Measurements from ENCODE around the gene LMO7.

The LMO7 gene

DNA sequence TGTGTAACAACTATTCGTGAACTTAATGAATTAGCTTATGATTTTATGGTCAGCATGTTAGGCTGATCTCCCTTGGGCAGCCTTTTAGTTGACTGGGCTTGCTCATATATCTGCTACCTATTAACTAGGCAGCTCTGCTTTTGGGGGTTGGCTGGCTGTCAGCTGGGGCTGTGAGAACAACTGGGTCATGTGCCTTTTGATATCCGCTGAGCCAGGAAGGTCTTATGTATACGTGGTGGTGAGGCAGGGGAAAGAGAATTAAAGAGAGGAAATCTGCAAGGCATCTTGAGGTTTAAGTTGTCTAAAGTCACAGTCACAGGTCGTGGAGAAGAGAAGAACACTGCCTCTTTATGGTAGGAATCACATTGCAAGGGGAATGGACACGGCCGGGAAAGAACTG, 206.9 kb downstream of the LMO7 start:
- H3K4me3 ChIP-seq (ENCODE audit: insufficient read depth, low read depth, low read length) = no peak overlapping the region
- H3K27me3 ChIP-seq (ENCODE audit: control insufficient read depth, insufficient read depth, low read length, poor library complexity, severe bottlenecking) = no peaks in the 10 kb centered on the region
- no peak overlapping the region for H3K27ac ChIP-seq (ENCODE audit: insufficient read depth, low read depth, low read length, poor library complexity, severe bottlenecking)
- 95 to 98% methylated on average over 4 to 6 of the region's 6 CpGs for WGBS, 2 experiments
- no peaks in the 10 kb centered on the region for H3K9me3 ChIP-seq (ENCODE audit: control insufficient read depth, low read length)
- H3K36me3 ChIP-seq (ENCODE audit: control insufficient read depth, insufficient read depth, low read length) = no peaks in the 10 kb centered on the region
- H3K4me1 ChIP-seq (ENCODE audit: control insufficient read depth, insufficient read depth, low read length) = no peaks in the 10 kb centered on the region

DNA sequence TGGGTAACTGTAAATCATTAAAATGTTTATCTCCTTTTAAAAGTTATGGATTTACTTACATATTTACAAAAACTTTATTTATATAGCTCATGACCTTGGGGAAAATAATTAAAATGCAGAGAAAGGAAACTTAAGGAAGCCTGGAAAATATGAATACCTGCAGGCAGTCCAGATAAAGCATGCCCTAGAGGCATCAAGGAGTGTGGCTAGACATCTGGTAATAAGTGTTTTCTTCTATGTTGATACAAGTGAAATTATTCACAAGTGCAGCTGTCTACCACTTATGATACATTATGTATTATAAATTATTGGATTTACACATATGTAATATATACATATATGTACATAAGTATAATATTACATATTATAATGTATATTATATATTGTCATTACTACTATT, 207.9 kb downstream of the LMO7 start:
- H3K36me3 ChIP-seq (ENCODE audit: control insufficient read depth, insufficient read depth, low read length) = no peaks in the 10 kb centered on the region
- H3K9me3 ChIP-seq (ENCODE audit: control insufficient read depth, low read length) = no peaks in the 10 kb centered on the region
- H3K27ac ChIP-seq (ENCODE audit: insufficient read depth, low read depth, low read length, poor library complexity, severe bottlenecking) = no peak overlapping the region

DNA sequence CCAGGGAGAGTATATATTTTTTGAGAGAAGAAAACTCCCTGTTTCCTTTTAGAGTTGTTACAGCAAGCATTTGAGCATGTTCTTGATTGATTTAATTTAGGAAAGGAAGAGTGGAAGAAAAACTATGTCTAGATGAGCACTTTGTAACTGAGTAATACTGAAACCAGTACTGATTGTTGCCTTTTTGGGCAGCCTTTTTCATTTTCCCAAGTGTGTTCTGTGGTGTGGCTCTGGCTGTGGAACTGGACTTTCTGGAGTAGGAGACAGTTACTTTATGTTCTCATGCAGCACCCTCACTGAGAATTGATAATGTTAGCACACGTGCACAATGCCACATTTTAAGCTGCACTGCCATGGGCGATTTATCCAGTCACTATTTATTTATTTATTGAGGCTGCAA, 211.5 kb downstream of the LMO7 start:
- Histone ChIP-seq H3K27ac (ENCODE audit: insufficient read depth, low read depth, low read length, poor library complexity, severe bottlenecking) (no peak overlapping the region), H3K4me1 (ENCODE audit: control insufficient read depth, insufficient read depth, low read length) (no peaks in the 10 kb centered on the region), H3K27me3 (ENCODE audit: control insufficient read depth, insufficient read depth, low read length, poor library complexity, severe bottlenecking) (no peaks in the 10 kb centered on the region), H3K4me3 (ENCODE audit: insufficient read depth, low read depth, low read length) (no peak overlapping the region), H3K9me3 (ENCODE audit: control insufficient read depth, low read length) (no peaks in the 10 kb centered on the region), H3K36me3 (ENCODE audit: control insufficient read depth, insufficient read depth, low read length) (no peaks in the 10 kb centered on the region)
- 86 to 90% methylated on average over 2 of the region's 2 CpGs for WGBS, 2 experiments

More for the DNA sequence above, 207.9 kb downstream of the LMO7 start:
- H3K4me3 ChIP-seq (ENCODE audit: insufficient read depth, low read depth, low read length) = no peak overlapping the region
- no peaks in the 10 kb centered on the region for H3K4me1 ChIP-seq (ENCODE audit: control insufficient read depth, insufficient read depth, low read length)
- no peaks in the 10 kb centered on the region for H3K27me3 ChIP-seq (ENCODE audit: control insufficient read depth, insufficient read depth, low read length, poor library complexity, severe bottlenecking)

DNA sequence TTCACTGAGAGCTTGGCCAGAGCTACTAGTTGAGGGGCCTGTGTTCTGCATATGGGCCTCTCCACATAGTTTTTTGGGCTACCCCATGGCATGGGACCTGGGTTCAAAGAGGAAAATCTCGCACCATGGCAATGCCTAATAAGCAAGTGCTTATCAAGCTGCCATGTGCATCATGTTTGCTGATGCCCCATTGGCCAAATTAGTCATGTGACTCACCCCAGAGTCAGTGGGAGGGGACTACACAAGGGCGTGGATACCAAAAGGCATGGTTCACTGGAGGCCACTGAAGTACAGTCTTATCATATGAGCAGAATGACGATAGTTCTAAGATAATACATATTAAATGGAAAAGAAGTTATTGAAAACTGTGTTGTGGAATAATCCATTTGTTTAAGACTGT, 214.8 kb downstream of the LMO7 start:
- no peak overlapping the region for H3K27ac ChIP-seq (ENCODE audit: insufficient read depth, low read depth, low read length, poor library complexity, severe bottlenecking)
- no peaks in the 10 kb centered on the region for H3K9me3 ChIP-seq (ENCODE audit: control insufficient read depth, low read length)
- H3K27me3 ChIP-seq (ENCODE audit: control insufficient read depth, insufficient read depth, low read length, poor library complexity, severe bottlenecking) = no peaks in the 10 kb centered on the region
- no peaks in the 10 kb centered on the region for H3K36me3 ChIP-seq (ENCODE audit: control insufficient read depth, insufficient read depth, low read length)
- H3K4me3 ChIP-seq (ENCODE audit: insufficient read depth, low read depth, low read length) = no peak overlapping the region
- H3K4me1 ChIP-seq (ENCODE audit: control insufficient read depth, insufficient read depth, low read length) = no peaks in the 10 kb centered on the region
- WGBS, 2 experiments = 90 to 95% methylated on average over 2 to 3 of the region's 3 CpGs

DNA sequence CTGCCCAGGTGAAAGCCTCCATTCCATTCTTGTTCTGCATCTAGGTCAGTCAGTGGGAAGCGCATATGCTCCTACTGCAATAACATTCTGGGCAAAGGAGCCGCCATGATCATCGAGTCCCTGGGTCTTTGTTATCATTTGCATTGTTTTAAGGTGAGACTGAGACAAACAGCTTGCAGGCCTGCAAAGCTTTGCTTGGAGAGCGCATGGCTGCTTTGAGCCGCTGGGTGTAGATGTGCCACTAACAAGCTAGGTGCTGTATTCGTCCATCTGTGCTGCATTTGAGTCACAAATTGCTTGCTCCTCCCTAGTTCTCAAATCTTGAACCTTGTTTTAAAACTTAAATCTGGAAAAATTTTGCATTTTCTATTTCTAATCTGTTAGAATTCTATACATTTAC, 219.1 kb downstream of the LMO7 start:
- H3K36me3 ChIP-seq (ENCODE audit: control insufficient read depth, insufficient read depth, low read length) = no peaks in the 10 kb centered on the region
- no peak overlapping the region for H3K4me3 ChIP-seq (ENCODE audit: insufficient read depth, low read depth, low read length)
- no peaks in the 10 kb centered on the region for H3K27me3 ChIP-seq (ENCODE audit: control insufficient read depth, insufficient read depth, low read length, poor library complexity, severe bottlenecking)
- WGBS, 2 experiments = 89 to 94% methylated on average over 6 of the region's 6 CpGs
- no peaks in the 10 kb centered on the region for H3K4me1 ChIP-seq (ENCODE audit: control insufficient read depth, insufficient read depth, low read length)
- no peaks in the 10 kb centered on the region for H3K9me3 ChIP-seq (ENCODE audit: control insufficient read depth, low read length)
- H3K27ac ChIP-seq (ENCODE audit: insufficient read depth, low read depth, low read length, poor library complexity, severe bottlenecking) = no peak overlapping the region

DNA sequence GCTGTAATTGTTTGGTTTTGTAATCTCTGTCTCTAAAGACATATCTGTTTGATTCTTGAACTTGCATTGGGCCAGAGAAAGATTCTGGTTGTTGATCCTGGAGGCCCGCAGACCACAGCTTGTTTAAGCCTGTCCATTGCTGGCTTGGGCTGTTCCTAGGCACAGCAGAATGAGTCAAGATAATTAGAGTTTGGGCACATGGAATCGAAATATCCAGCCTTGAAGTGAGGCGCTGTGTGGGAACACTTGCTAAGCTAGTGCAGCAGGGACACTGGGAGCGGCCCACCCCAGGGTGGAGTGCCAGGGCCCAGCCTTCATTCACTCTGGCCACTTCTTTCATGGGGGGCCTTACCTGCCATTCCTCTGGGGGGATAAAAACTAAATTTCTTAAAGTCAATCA, 219.7 kb downstream of the LMO7 start:
- WGBS, 2 experiments = 93 to 97% methylated on average over 4 of the region's 4 CpGs
- H3K36me3 ChIP-seq (ENCODE audit: control insufficient read depth, insufficient read depth, low read length) = no peaks in the 10 kb centered on the region
- no peaks in the 10 kb centered on the region for H3K27me3 ChIP-seq (ENCODE audit: control insufficient read depth, insufficient read depth, low read length, poor library complexity, severe bottlenecking)
- H3K4me1 ChIP-seq (ENCODE audit: control insufficient read depth, insufficient read depth, low read length) = no peaks in the 10 kb centered on the region
- no peak overlapping the region for H3K27ac ChIP-seq (ENCODE audit: insufficient read depth, low read depth, low read length, poor library complexity, severe bottlenecking)
- H3K4me3 ChIP-seq (ENCODE audit: insufficient read depth, low read depth, low read length) = no peak overlapping the region
- H3K9me3 ChIP-seq (ENCODE audit: control insufficient read depth, low read length) = no peaks in the 10 kb centered on the region

DNA sequence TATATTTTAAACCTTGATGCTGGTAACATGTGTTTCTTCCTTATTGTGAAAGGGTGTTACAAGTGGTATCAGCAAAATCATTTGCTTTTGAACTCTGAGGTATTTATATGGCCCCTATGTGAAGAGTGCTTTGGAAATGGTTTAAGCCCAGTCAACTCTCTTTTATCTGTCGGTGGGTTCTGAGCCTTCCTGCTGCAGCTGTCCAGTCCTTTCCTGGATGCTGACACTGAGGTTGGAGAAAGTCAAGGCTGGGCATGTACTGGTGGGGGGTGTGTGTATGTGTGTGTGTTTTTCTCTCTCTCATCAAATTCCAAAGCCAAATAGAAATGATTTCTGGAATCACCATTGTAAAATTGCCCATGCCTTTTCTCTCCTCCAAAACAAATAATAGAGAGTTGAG, 221.2 kb downstream of the LMO7 start:
- Histone ChIP-seq H3K4me3 (ENCODE audit: insufficient read depth, low read depth, low read length) (no peak overlapping the region), H3K36me3 (ENCODE audit: control insufficient read depth, insufficient read depth, low read length) (no peaks in the 10 kb centered on the region), H3K27me3 (ENCODE audit: control insufficient read depth, insufficient read depth, low read length, poor library complexity, severe bottlenecking) (no peaks in the 10 kb centered on the region), H3K27ac (ENCODE audit: insufficient read depth, low read depth, low read length, poor library complexity, severe bottlenecking) (no peak overlapping the region), H3K4me1 (ENCODE audit: control insufficient read depth, insufficient read depth, low read length) (no peaks in the 10 kb centered on the region), H3K9me3 (ENCODE audit: control insufficient read depth, low read length) (no peaks in the 10 kb centered on the region)
- WGBS, 2 experiments = 95 to 96% methylated on average over 1 of the region's 1 CpG

DNA sequence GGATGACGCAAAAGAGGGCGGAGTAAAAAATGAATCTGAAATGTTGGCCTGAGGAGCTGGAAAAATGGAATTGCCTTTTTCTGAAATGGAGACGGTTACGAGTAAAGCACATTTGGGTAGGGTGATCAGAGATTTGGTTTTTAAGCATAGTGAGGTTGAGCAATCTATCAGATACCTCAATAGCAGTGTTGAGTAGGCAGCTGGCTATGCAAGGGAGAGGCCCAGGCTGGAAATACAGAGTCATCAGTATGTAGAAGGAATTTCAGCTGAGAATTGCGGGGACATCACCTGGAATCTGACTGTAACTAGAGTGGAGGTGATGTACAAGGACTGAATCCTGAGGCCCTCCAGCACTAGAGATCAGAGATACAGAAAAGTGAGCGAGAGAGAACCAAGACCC, 224.8 kb downstream of the LMO7 start:
- Histone ChIP-seq H3K36me3 (ENCODE audit: control insufficient read depth, insufficient read depth, low read length) (no peaks in the 10 kb centered on the region), H3K4me3 (ENCODE audit: insufficient read depth, low read depth, low read length) (no peak overlapping the region), H3K4me1 (ENCODE audit: control insufficient read depth, insufficient read depth, low read length) (no peaks in the 10 kb centered on the region), H3K9me3 (ENCODE audit: control insufficient read depth, low read length) (no peaks in the 10 kb centered on the region), H3K27me3 (ENCODE audit: control insufficient read depth, insufficient read depth, low read length, poor library complexity, severe bottlenecking) (no peaks in the 10 kb centered on the region), H3K27ac (ENCODE audit: insufficient read depth, low read depth, low read length, poor library complexity, severe bottlenecking) (no peak overlapping the region)
- 96% methylated on average over 6 of the region's 6 CpGs for WGBS, 2 experiments

DNA sequence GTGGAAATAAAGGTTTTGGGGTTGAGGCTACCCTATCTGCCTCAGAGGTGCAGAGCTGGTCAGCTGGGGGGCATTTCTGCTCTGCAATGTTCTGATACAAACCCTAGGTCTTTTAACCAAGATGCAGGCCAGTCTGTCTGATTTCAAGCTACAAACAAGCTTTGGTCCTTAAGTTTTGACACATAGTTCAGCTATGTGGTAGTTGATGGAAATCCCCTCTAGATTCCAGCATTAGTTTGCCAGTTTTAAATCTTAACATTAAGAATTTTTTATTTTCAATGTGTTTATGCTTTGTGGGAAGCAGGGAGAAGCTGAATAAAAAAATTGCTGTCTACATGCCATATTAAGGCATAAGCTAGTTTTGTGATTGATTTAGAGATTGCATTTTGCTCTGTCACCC, 225.7 kb downstream of the LMO7 start:
- Histone ChIP-seq H3K36me3 (ENCODE audit: control insufficient read depth, insufficient read depth, low read length) (no peaks in the 10 kb centered on the region), H3K9me3 (ENCODE audit: control insufficient read depth, low read length) (no peaks in the 10 kb centered on the region), H3K4me3 (ENCODE audit: insufficient read depth, low read depth, low read length) (no peak overlapping the region), H3K27me3 (ENCODE audit: control insufficient read depth, insufficient read depth, low read length, poor library complexity, severe bottlenecking) (no peaks in the 10 kb centered on the region), H3K4me1 (ENCODE audit: control insufficient read depth, insufficient read depth, low read length) (no peaks in the 10 kb centered on the region), H3K27ac (ENCODE audit: insufficient read depth, low read depth, low read length, poor library complexity, severe bottlenecking) (no peak overlapping the region)

DNA sequence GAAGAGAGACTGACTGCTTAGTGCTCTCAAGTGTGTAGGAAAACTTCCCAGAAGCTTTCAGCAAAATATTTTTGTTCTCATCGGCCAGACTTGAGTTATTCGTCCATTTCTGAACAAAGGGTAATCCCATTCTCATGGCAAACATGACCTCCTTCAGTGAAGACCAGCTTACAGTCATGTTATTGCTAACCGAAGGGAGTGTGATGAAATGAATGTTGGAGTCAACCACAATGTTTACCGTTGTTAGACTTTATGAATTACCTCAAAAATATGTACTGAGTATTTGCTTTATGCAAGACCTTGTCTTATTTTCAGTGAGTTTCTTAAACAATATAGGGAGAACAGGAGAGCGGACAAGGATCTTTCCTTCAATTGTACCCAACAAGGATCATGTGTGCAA, 228.6 kb downstream of the LMO7 start:
- H3K27ac ChIP-seq (ENCODE audit: insufficient read depth, low read depth, low read length, poor library complexity, severe bottlenecking) = no peak overlapping the region
- H3K4me1 ChIP-seq (ENCODE audit: control insufficient read depth, insufficient read depth, low read length) = no peaks in the 10 kb centered on the region
- no peak overlapping the region for H3K4me3 ChIP-seq (ENCODE audit: insufficient read depth, low read depth, low read length)
- no peaks in the 10 kb centered on the region for H3K27me3 ChIP-seq (ENCODE audit: control insufficient read depth, insufficient read depth, low read length, poor library complexity, severe bottlenecking)
- H3K36me3 ChIP-seq (ENCODE audit: control insufficient read depth, insufficient read depth, low read length) = no peaks in the 10 kb centered on the region
- WGBS, 2 experiments = 98 to 100% methylated on average over 4 to 5 of the region's 5 CpGs
- no peaks in the 10 kb centered on the region for H3K9me3 ChIP-seq (ENCODE audit: control insufficient read depth, low read length)

DNA sequence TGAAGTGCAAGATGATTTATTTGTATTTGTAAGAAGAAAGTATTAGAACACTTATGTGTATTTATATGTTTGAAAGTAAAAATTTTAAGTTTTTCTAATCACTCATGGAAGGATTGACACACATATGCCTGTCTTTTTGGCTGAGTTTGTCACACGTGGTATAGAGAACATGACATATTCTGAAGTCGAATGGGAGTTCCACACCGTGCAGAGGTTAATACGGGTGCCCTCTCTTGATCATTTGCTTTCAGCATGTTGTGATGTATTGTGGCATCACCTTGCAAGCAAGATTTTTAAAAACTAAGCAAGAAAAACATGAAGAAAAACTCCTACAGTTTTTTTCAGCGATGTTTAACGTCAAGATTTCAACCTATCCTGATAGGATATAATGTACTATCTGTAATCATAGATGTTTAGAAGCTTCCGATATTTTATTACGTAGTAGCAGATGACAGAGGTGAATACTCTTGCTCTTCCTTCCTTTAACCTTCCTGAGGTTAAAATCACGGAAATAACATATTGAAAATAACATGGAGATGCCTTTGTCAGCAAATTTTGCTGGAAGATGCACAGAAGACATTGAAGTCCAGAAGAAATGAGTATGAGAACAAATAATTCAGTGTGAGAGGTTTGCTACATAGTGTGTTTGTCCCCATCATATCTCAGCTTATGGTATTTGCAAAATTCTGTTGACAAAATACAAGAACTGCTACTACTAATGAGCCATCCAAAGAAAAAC, 231.4 kb downstream of the LMO7 start:
- Histone ChIP-seq H3K27me3 (ENCODE audit: control insufficient read depth, insufficient read depth, low read length, poor library complexity, severe bottlenecking) (no peaks in the 10 kb centered on the region), H3K36me3 (ENCODE audit: control insufficient read depth, insufficient read depth, low read length) (no peaks in the 10 kb centered on the region), H3K4me1 (ENCODE audit: control insufficient read depth, insufficient read depth, low read length) (no peaks in the 10 kb centered on the region), H3K4me3 (ENCODE audit: insufficient read depth, low read depth, low read length) (no peak overlapping the region), H3K27ac (ENCODE audit: insufficient read depth, low read depth, low read length, poor library complexity, severe bottlenecking) (no peak overlapping the region), H3K9me3 (ENCODE audit: control insufficient read depth, low read length) (no peaks in the 10 kb centered on the region)
- 93 to 96% methylated on average over 8 to 9 of the region's 9 CpGs for WGBS, 2 experiments
